Astrocyte (in vitro differentiated cells and primary cell): ENCODE results near the gene SIGLEC9. TPM values are rescaled to one million over a fixed set of nuclear protein-coding genes. Genes with fewer than 3 reads are reported as not detected.

Source experiments
- DNase-seq: peaks from one replicate; pipeline ENCODE4 v3.0.0-alpha.2; 2010; ENCODE audit warnings: low read depth
- FAIRE-seq: peaks from 2 replicates; lab custom pipeline; 2011; peaks lifted over from hg19 to GRCh38; lab: Jason Lieb, UNC
- H2AFZ ChIP-seq: 2 replicates; pipeline ENCODE4 v1.6.0; 2012; ENCODE audit warnings: low read depth, low read length, inconsistent platforms
- H3K27ac ChIP-seq: 2 replicates; pipeline ENCODE4 v1.5.1; 2011; ENCODE audit warnings: low read depth, low read length, inconsistent platforms
- H3K27me3 ChIP-seq: 2 replicates; pipeline ENCODE4 v1.6.0; 2011; ENCODE audit warnings: low read length, inconsistent platforms; ENCODE audit not compliant: insufficient read depth
- H3K36me3 ChIP-seq: 2 replicates; pipeline ENCODE4 v1.5.1; 2011; ENCODE audit warnings: low read length, inconsistent platforms; ENCODE audit not compliant: insufficient read depth
- H3K4me1 ChIP-seq: 2 replicates; pipeline ENCODE4 v1.5.1; 2011; ENCODE audit warnings: low read length, inconsistent platforms; ENCODE audit not compliant: insufficient read depth
- H3K4me2 ChIP-seq: 2 replicates; pipeline ENCODE4 v1.6.0; 2012; ENCODE audit warnings: low read length, inconsistent platforms
- H3K4me3 ChIP-seq: 2 replicates; pipeline ENCODE4 v1.5.1; 2011; ENCODE audit warnings: low read depth, mild to moderate bottlenecking, low read length, inconsistent platforms; ENCODE audit not compliant: insufficient read depth
- H3K79me2 ChIP-seq: 2 replicates; pipeline ENCODE4 v1.6.0; 2012; ENCODE audit warnings: mild to moderate bottlenecking, low read length, inconsistent platforms; ENCODE audit not compliant: insufficient read depth
- H3K9ac ChIP-seq: 2 replicates; pipeline ENCODE4 v1.6.0; 2012; ENCODE audit warnings: mild to moderate bottlenecking, low read length, inconsistent platforms
- H3K9me3 ChIP-seq: 2 replicates; pipeline ENCODE4 v1.5.1; 2012; ENCODE audit warnings: low read depth, mild to moderate bottlenecking, low read length, inconsistent platforms; ENCODE audit not compliant: insufficient read depth
- H4K20me1 ChIP-seq: 2 replicates; pipeline ENCODE4 v1.6.0; 2012; ENCODE audit warnings: low read length, inconsistent platforms; ENCODE audit not compliant: insufficient read depth
- H3K27ac Mint-ChIP-seq: one replicate; pipeline ENCODE4 v1.8.0; 2021; ENCODE audit warnings: mild to moderate bottlenecking, mixed read lengths; ENCODE audit not compliant: unreplicated experiment
- H3K27me3 Mint-ChIP-seq: one replicate; pipeline ENCODE4 v1.8.0; 2021; ENCODE audit warnings: low read depth, mixed read lengths; ENCODE audit not compliant: unreplicated experiment
- H3K36me3 Mint-ChIP-seq: one replicate; pipeline ENCODE4 v1.8.0; 2021; ENCODE audit warnings: low read depth, mixed read lengths; ENCODE audit not compliant: unreplicated experiment
- H3K4me1 Mint-ChIP-seq: one replicate; pipeline ENCODE4 v1.8.0; 2021; ENCODE audit warnings: low read depth, mixed read lengths; ENCODE audit not compliant: unreplicated experiment
- H3K4me3 Mint-ChIP-seq: one replicate; pipeline ENCODE4 v1.8.0; 2021; ENCODE audit warnings: mild to moderate bottlenecking, moderate library complexity, mixed read lengths; ENCODE audit not compliant: unreplicated experiment
- H3K9me3 Mint-ChIP-seq: one replicate; pipeline ENCODE4 v1.8.0; 2021; ENCODE audit warnings: mild to moderate bottlenecking, mixed read lengths; ENCODE audit not compliant: unreplicated experiment
- CTCF ChIP-seq: IDR thresholded peaks from 2 replicates; pipeline ENCODE4 v1.5.1; 2011; ENCODE audit warnings: low read depth, mild to moderate bottlenecking, inconsistent platforms, low read length, moderate library complexity; ENCODE audit not compliant: insufficient read depth
- EZH2 ChIP-seq: IDR thresholded peaks from 2 replicates; pipeline ENCODE4 v1.6.1; 2012; ENCODE audit warnings: mild to moderate bottlenecking, low read length, inconsistent platforms; ENCODE audit not compliant: insufficient read depth
- total RNA-seq: library from RNA; stranded (reverse); gene quantifications from 2 replicates; pipeline ENCODE4 v1.2.1, GENCODE V29; 2021

Gene SIGLEC9
- total RNA-seq, 1 donor from 2014 or later, result not detected

- no peak overlapping the region for H3K4me3 ChIP-seq
- no peak for FAIRE-seq
- no peak overlapping the region for H3K27ac Mint-ChIP-seq
Observed at GRCh38 chr19:51093510-51094345, 31.0 kb upstream of the SIGLEC9 start.

GRCh38 chr19:51094696-51095279, 29.9 kb upstream of the SIGLEC9 start:
- no peak overlapping the region for H3K4me3 ChIP-seq
- H3K27ac Mint-ChIP-seq, result no peak overlapping the region
- no peak overlapping the region for H3K9ac ChIP-seq
- peaks cover 2% of the 10 kb centered on the region for H3K36me3 Mint-ChIP-seq
- H3K4me1 Mint-ChIP-seq, result peaks cover 5% of the 10 kb centered on the region
- no peak overlapping the region for H3K4me3 Mint-ChIP-seq
- no peaks in the 10 kb centered on the region for H3K27me3 ChIP-seq
- H3K27me3 Mint-ChIP-seq, result peaks cover 17% of the 10 kb centered on the region
- H3K79me2 ChIP-seq, result no peaks in the 10 kb centered on the region
- FAIRE-seq (no peak), DNase-seq (no peak)
- no peak overlapping the region for H3K4me2 ChIP-seq
- no peaks in the 10 kb centered on the region for H3K4me1 ChIP-seq
- TF ChIP-seq CTCF (peak; percentile 26), EZH2 (no peak)
- H3K9me3 ChIP-seq, result no peaks in the 10 kb centered on the region
- H2AFZ ChIP-seq, result no peak overlapping the region
- no peak overlapping the region for H3K27ac ChIP-seq
- no peaks in the 10 kb centered on the region for H3K9me3 Mint-ChIP-seq
- H3K36me3 ChIP-seq, result no peaks in the 10 kb centered on the region
- peaks cover 38% of the 10 kb centered on the region for H4K20me1 ChIP-seq

More at GRCh38 chr19:51093510-51094345, 31.0 kb upstream of the SIGLEC9 start:
- Histone ChIP-seq H3K79me2 (no peaks in the 10 kb centered on the region), H3K9ac (no peak overlapping the region), H2AFZ (no peak overlapping the region), H3K36me3 (no peaks in the 10 kb centered on the region), H3K4me2 (no peak overlapping the region), H3K9me3 (no peaks in the 10 kb centered on the region), H3K4me1 (no peaks in the 10 kb centered on the region), H4K20me1 (peaks cover 29% of the 10 kb centered on the region), H3K27ac (no peak overlapping the region), H3K27me3 (no peaks in the 10 kb centered on the region)
- Mint-ChIP-seq H3K4me3 (no peak overlapping the region), H3K4me1 (peaks cover 5% of the 10 kb centered on the region), H3K9me3 (no peaks in the 10 kb centered on the region), H3K36me3 (peaks cover 2% of the 10 kb centered on the region), H3K27me3 (peaks cover 25% of the 10 kb centered on the region)
- DNase-seq, result no peak
- TF ChIP-seq CTCF (no peak), EZH2 (no peak)
